Tongue (tissue), 2 donors: ENCODE data around the gene KRT9. TPM values are rescaled to one million over a fixed set of nuclear protein-coding genes. Genes with fewer than 3 reads are reported as not detected.
"Not testable (repeated sequence)": the region's sequence is repeated elsewhere in the genome, so short reads cannot be mapped to it uniquely, and the experiment has no call there.

Experiments used
- DNase-seq: peaks from one replicate; pipeline ENCODE4 v3.0.0-alpha.2; 2015
- total RNA-seq: library from RNA; depleted of rRNA; stranded (reverse); fragments of >200 nt; gene quantifications from one replicate; pipeline ENCODE4 v1.2.3, GENCODE V29; 2014

KRT9 gene, protein sequence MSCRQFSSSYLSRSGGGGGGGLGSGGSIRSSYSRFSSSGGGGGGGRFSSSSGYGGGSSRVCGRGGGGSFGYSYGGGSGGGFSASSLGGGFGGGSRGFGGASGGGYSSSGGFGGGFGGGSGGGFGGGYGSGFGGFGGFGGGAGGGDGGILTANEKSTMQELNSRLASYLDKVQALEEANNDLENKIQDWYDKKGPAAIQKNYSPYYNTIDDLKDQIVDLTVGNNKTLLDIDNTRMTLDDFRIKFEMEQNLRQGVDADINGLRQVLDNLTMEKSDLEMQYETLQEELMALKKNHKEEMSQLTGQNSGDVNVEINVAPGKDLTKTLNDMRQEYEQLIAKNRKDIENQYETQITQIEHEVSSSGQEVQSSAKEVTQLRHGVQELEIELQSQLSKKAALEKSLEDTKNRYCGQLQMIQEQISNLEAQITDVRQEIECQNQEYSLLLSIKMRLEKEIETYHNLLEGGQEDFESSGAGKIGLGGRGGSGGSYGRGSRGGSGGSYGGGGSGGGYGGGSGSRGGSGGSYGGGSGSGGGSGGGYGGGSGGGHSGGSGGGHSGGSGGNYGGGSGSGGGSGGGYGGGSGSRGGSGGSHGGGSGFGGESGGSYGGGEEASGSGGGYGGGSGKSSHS
- not detected for total RNA-seq

DNA sequence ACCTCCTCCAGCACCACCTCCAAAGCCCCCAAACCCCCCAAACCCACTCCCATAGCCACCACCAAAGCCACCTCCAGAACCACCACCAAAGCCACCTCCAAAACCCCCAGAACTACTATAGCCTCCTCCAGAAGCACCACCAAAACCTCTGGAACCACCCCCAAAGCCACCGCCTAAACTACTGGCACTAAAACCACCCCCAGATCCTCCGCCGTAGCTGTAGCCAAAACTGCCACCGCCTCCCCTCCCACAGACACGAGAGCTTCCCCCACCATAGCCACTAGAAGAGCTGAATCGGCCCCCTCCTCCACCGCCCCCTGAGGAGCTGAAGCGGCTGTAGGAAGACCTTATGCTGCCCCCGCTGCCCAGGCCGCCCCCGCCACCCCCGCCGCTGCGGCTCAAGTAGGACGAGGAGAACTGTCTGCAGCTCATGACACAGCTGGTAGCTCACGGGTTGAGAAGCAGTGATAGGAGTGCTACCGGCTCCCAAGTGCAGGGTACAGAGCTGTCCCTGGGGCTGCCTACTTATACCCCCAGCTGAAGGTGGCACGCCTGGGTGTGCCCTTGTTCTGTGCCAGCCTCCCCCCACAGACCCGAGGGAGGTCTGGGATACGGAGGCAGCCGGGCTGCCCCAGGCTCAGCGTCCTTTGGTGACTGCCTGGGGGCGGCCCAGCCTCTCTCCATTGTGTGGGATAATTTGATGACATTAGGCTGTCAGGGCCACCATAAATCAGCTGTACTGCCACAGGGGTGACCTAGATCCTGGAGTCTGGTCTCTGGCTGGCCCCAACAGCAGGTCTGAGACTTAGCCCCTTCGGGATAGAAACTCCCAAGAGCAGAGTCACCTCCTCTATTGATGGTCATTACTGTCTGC, at the start of gene KRT9:
TSS of gene KRT9 (minus strand) at position 499 of the 874 bp plus-strand sequence. CDS start at position 432, 67 bp downstream.
- DNase-seq = no peak

DNA sequence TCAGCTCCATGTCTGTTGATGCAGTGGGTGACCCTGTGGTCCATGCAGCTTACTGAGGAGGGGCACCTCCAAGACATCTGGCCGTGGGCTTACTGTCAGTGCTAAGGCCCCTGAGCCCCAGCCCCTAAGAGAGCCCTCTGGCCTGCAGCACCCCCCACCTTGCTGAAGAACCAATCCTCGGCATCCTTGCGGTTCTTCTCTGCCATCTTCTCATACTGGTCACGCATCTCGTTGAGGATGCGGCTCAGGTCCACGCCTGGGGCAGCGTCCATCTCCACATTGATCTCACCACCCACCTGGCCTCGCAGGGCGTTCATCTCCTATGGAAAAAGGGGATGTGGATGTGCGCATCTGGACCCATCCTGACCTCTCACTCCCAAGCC, 49.6 kb upstream of the KRT9 start:
- DNase-seq = not testable (repeated sequence)

DNA sequence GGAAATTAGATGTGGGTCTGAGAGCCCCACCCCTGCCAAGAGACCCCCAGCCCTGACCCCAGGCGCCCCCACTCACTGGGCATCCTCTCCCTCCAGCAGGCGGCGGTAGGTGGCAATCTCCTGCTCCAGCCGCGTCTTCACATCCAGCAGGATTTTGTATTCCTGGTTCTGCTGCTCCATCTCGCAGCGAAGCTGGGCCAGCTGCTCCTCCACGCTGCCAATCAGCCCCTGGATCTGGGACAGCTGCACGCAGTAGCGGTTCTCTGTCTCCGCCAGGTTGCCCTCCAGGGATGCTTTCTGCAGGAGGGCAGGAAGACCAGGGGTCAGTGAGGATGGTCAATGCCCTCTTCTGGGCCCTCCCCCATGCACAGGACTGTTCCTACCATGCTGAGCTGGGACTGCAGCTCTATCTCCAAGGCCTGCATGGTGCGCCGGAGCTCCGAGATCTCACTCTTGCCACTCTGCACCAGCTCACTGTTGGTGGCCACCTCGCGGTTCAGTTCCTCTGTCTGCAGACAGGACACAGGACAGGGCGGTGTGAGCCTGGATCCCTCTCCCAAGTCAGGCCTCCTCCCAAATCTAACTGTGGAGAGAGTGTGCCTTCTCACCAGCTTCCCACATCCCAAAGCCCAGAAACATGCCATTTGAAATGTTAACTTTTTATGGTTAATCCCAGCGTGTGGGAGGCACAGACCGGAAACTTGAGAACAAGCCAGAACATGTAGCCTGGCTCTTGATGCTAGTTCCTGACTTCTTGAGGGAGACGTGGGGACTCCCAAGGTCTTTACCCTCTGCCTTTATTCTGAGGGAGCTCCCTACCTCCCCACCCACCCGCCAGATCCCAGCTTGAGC, 49.0 kb upstream of the KRT9 start:
- DNase-seq = no peak

DNA sequence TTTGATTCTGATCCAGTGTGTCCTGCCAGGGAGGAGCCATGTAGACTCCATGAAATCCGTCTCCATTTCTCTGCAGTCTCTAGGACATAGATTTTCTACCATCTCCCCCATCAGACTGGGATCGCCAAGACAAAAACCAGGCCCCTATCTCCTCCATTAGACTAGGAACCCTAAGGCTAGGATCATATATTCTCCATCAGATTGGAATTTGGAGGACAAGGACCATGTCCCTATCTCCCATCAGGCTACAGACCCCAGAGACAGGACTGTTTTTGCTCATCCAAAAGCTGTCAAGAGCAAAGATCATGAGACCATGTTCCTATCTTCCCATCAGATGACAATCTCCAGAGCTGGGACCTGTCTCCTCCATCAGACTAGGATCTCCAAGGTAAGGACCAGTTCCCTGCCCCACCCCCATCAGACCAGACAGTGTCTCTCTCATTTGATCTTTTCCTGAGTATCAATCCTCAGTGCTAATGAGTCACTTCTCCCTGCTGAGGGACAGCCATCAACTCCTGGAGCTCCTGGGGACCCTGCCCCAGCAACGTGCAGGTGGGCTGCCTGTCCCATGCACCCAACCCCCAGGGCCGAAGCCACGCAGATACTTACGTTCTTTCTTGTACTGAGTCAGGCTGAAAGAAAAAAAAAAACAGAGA, 48.2 kb upstream of the KRT9 start:
- DNase-seq = not testable (repeated sequence)

DNA sequence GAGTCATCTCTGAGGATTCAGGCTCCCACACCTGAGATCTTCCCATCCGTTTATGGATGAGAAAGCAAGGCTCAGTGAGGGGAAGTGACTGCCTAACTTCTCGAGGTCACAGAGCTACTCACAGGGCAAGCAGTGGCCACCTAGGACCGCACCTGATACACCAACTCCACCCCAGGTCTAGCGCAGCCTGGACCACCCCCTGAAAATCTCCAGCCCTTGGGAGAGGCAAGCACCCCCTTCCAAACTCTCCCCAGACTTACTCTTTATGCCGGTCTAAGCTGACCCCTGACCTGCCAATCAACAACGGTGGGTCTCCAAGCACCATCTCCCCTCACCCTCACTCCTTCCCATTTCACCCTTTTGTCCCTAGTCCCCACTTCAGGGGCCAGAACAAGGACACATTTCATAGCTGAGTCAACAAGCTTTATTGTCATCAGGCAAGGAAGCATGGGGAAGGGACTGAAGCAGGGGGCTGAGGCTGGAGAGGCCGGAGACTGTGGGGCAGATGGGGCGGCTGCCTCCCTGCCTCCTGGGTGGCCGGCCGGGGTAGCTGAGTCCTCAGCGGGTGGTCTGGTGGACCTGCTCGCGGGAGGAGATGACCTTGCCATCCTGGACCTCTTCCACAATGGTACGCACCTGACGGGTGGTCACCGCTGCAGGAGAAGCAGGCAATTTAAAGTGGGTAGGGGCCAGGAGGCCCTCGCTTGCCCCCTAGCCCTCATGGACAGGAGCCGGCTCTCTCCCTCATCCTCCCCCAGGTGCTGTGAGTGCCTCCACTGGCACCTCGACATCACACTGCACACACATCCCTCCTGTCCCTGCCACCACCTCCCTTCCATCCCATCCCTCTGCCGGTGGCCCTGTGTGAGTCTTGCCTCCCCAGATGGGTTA, 47.4 kb upstream of the KRT9 start:
- DNase-seq = no peak

DNA sequence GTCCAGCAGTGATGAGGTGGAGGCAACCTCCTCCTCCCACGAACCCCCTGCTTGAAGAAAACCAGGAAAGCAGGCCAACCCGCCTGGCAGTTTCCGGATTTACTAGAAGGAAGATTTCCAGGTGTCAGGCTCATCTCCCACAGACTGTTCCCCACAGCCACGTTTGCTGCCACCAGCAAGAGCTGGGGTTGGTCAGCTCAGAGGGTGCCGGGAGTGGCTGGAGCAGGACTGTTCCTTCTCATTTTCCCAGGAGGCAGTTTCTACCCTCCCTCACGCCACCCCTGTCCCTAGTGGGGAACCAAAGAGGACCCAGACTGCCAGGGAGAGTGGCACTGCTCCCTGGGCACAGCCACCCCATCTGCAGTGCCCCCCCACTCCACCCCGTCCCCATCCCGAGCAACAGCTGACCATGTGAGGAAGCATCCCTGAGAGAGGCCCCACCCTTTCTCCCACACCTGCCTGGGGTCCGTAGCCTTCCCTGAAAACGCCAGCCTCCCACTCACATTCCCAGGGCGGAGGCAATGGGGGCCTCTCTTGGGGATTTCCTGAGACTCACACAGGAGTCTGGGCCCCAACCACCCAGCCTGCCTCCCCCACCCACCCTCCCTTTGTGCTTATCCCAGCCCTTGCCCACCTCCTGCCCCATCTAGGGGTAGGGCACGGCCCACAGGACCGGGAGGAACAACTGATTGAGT, 46.6 kb upstream of the KRT9 start:
- DNase-seq = no peak

DNA sequence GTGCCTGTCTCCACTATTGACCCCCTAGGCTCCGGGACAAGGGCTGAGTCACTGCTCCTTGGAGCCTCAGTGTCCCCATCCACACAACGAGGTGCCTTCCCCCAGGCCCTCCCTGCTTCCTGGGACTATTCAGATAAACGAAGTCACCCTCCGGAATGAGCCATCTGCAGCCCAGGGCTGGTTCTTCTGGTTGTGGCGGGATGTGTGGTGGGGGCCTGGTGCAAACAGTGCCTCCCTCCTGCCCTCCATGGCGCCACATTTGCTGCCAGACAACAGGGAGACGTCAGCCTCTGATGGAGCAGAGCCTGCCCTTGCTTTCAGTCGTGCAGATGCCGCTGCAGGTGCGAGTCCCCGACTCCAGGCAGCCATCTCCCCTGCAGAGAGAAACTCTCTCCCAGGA, 45.8 kb upstream of the KRT9 start:
- DNase-seq = no peak

DNA sequence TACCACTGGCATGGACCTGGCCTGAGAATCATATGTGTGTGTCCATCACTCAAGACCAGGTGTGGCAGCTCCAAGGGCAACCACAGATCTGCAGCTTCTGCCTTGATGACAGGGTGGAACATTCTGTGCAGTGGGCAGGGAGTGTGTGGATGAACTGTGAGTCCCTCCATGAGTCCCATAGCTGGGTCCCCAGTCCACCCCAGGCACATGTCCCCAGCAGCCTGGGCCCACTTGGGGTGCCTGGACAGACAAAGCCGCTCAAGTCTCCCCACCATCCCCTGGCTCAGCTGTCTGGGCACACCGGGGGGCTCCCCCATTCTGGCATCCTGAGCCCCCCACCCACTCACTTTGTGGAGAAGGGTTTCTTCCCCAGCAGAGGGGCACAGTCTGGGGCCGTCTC, 45.3 kb upstream of the KRT9 start:
- no peak for DNase-seq

DNA sequence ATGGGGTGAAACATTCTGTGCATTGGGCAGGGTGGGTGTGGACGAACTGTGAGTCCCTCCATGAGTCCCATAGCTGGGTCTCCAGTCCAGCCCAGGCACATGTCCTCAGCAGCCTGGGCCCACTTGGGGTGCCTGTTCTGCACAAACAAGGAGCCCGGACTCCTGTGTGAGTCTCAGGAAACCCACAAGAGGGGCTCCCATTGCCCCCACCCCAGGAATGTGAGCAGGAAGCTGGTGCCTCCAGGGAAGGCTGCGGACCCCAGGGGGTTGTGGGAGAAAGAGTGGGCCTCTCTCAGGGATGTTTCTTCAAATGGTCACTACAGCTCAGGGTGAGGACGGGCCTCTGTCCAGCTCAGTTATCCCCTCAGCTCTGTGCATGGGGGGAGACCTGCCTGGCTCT, 44.6 kb upstream of the KRT9 start:
- not testable (repeated sequence) for DNase-seq

DNA sequence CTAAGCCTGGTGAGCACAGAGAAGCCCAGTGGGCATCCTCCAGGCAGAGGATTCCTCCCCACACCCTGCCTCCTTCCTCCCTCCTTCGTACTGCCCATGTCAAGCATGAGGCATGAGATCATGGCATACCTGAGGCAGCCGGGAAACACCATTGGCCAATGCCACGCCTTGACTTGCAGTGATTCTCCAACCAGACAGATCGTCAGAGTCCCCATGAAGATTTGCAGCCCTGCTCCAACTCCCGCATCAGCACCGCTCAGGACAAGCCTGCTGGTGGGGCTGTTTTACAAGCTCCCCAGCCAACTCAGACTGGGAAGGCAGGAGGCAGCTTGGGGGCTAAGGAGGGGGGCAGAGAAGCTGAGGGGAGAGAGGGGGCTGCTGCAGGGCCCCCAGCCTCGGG, 43.6 kb upstream of the KRT9 start:
- DNase-seq = no peak

DNA sequence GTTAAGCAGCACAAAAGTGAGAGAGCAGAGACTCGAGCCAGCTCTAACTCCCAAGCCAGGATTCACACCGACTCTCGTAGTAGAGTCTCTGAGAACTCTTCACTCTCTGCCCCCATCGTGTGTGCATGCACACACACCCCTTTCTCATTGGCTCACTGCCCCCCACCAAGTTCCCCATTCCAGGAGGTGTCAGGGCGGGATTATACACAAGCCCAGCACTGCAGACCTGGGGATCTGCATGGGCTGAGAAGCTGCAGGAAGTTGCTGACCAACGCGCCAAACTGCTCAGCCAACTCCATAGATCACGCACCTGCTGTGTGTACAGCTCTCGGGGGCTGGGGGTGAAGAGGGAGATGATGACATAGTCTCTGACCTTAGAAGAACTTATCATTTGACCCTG, 42.9 kb upstream of the KRT9 start:
- not testable (repeated sequence) for DNase-seq

DNA sequence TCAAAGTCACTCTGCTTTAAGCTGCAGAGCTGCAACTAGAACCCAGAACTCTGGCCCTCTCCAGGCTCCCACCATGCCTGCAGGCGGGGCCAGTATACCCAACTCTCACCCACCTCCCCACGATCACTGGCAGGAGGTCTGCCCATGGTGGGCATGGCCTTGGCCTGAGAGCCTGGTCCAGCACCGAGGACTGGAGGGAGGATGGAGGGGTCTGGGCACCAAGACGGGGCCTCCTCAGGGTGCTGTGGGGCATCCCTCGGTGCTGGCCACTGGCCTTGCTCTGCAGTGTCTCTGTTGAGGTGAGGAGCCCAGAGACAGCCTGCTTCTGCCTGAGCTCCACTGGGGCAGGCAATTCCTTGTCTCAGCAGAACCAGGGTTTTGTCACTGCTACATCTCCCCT, 42.2 kb upstream of the KRT9 start:
- DNase-seq = no peak

DNA sequence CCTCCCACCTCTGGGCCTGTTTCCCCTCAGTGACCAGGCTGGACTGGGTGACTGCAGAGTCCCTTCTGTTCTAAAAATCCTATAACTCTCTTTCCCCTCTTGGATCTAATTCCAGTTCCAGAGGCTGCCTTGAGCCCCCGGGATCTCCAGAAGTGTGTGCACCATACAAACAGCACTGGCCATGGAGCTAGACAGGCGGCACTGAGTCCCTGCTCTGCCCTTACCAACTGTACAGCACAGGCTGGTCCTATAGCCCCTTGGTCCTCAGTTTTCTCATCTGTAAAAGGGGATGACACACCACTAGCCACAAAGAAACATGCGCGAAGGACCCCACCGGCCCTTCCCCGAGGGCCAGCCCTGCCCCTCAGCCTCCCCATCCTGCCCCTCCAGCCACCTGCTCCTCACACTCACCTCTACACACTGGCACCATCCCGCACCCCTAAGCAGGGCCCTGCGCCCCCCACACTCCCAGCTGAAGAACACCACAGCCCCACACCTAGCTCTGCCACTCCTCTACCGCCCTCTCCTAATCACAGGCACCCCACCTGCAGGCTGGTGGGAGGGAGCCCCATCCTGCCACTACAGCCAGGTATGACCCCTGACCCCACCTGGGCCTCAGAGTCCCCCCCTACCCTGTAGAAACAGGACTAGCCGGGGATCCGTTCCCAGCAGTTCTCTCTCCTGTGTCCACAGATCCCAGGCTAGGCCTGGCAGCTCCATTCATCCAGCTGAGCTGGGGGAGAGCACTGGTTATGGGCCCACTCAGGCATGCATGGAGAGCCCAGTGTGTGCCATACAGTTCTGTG, 41.6 kb upstream of the KRT9 start:
- DNase-seq = no peak

DNA sequence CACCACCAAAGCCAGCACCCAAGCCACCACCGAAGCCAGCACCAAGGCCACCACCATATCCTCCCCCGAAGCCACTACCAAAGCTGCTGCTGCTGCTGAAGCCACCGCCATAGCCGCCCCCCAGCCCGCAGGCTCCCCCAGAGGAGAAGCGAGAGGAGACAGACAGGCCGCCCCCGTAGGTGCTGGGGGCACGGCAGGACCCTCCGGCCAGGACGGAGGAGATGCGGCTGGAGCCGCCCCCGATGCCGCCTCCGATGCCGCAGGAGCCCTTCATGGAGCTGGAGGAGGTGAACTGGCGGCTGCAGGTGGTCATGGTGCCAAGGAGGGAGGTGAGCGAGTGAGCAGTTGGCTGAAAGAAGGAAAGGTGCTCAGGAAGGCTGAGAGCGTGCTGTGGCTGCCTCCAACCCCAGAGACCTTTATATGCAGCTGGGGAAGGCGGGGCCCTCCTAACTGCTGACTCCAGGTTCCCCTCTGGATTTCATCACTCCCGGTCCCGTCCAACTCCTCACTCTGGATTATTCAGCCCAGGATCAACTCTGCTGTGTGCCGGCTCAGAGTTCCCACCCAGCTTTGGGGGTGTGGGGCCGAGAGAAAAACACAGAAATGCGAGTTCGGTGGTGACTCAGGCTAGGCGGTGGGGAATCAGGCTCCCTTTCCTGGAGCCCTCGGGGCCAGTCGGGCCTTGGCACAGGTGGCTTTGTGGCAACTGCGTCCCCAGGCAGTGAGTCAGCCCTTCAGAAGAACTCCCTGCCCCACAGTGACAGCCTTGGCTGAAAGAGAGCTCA, 40.7 kb upstream of the KRT9 start, which contains the start of gene KRT16:
TSS of gene KRT16 (minus strand) at position 392 of the 785 bp plus-strand sequence. CDS start at position 313, 79 bp downstream.
- DNase-seq = not testable (repeated sequence)

DNA sequence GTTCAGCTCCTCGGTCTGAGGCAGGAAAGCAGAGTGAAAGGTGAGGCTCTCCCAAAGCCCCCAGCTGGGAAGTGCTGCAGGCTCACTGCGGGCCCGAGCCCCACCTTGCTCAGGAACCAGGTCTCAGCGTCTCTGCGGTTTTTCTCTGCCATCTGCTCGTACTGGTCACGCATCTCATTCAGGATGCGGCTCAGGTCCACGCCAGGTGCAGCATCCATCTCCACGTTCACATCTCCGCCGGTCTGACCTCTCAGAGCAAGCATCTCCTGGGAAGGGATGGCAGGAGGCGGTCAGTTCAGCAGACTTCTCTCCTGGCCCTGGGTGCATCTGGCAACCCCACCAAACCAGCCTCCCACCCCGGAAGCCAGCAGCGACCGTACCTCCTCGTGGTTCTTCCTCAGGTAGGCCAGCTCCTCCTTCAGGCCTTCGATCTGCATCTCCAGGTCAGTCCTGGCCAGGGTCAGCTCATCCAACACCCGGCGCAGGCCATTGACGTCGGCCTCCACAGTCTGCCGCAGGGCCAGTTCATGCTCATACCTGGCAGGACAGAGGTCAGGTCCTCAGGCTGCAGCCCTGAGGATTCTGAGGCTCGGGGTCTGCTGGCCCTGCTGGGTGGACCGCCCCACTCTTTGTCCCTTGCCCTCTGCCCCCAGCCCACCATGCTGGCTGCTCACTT, 39.2 kb upstream of the KRT9 start:
- DNase-seq = no peak

DNA sequence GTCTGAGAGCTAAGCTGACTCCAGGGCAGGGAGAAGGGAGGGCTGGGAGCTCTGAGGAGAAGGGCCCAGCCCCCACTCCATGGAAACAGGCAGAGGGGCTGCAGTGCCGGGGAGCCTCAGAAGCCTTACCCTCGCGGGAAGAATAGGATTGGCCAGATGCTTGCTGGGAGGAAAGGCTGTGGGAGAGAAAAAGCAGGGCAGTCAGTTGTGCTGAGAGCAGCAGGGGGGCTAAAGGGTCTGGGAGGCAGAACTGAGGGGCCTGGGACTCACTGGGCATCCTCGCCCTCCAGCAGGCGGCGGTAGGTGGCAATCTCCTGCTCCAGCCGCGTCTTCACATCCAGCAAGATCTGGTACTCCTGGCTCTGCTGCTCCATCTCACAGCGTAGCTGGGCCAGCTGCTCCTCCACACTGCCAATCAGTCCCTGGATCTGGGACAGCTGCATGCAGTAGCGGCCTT, 38.2 kb upstream of the KRT9 start:
- not testable (repeated sequence) for DNase-seq

DNA sequence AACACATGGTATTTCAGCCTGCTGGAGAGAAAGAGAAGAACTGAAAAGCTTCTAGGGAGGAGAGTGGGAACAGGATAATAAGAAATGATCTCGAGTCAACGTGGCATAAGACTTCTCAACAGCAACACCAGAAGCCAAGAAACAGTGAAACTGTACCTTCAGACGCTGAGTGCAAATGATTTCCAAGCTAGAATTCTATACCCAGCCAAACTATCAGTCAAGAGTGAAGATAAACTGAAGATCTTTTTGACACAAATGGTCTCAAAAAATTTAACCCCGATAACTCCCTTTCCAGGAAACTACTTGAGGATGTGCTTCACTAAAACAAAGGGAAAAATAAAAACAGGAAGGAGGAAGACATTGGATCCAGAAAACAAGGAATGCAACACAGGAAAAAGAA, 35.1 kb upstream of the KRT9 start:
- DNase-seq = not testable (repeated sequence)
